Measurements from ENCODE around the gene IFI30. TPM values are rescaled to one million over a fixed set of nuclear protein-coding genes. Genes with fewer than 3 reads are reported as not detected.

Gene IFI30
- total RNA-seq, 1 donor from 2014 or later, result not detected

DNA sequence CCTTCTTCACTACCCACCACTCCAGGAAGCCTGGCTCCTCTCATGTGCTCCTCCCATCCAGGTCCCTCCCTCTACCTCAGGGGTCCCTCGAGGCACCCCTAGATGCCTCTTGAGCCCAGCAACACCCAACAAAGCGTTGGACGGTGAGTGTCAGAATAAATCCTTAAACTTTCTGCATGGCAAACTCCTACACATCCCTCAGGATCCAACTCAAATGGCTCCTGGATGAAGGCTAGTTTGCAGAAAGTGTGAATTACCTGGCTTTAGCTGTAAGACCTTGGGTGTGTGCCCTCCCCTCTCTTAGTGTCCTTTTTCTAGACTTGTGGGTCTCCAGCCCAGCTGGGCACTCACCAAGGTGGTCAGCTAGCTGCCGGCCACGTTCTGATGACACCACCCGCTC is 24.8 kb downstream of the IFI30 start:
- no peak for TF ChIP-seq CTCF (IDR thresholded peaks at IDR 0.05; ENCODE audit: unreplicated experiment)
- Mint-ChIP-seq H3K9me3 (ENCODE audit: unreplicated experiment) (no peaks in the 10 kb centered on the region), H3K4me1 (ENCODE audit: unreplicated experiment) (peaks cover 13% of the 10 kb centered on the region), H3K4me3 (ENCODE audit: unreplicated experiment) (no peak overlapping the region), H3K27ac (ENCODE audit: unreplicated experiment) (no peak overlapping the region), H3K27me3 (ENCODE audit: unreplicated experiment) (peaks cover 11% of the 10 kb centered on the region), H3K36me3 (ENCODE audit: low read depth, unreplicated experiment) (peaks cover 10% of the 10 kb centered on the region)
- no peak for DNase-seq (ENCODE audit: low spot score)

GRCh38 chr19:18202397-18202777 is 28.8 kb downstream of the IFI30 start:
- Mint-ChIP-seq H3K9me3 (ENCODE audit: unreplicated experiment) (no peaks in the 10 kb centered on the region), H3K36me3 (ENCODE audit: low read depth, unreplicated experiment) (peaks cover 10% of the 10 kb centered on the region), H3K27me3 (ENCODE audit: unreplicated experiment) (peaks cover 14% of the 10 kb centered on the region), H3K27ac (ENCODE audit: unreplicated experiment) (no peak overlapping the region), H3K4me1 (ENCODE audit: unreplicated experiment) (peaks cover 4% of the 10 kb centered on the region), H3K4me3 (ENCODE audit: unreplicated experiment) (peak overlapping the region; percentile 71)
- DNase-seq (ENCODE audit: low spot score), result no peak
- TF ChIP-seq CTCF (IDR thresholded peaks at IDR 0.05; ENCODE audit: unreplicated experiment), result no peak

GRCh38 chr19:18202778-18203407 is 29.3 kb downstream of the IFI30 start:
- Mint-ChIP-seq H3K27ac (ENCODE audit: unreplicated experiment) (no peak overlapping the region), H3K4me1 (ENCODE audit: unreplicated experiment) (peaks cover 4% of the 10 kb centered on the region), H3K4me3 (ENCODE audit: unreplicated experiment) (peak overlapping the region; percentile 94), H3K36me3 (ENCODE audit: low read depth, unreplicated experiment) (peaks cover 10% of the 10 kb centered on the region), H3K27me3 (ENCODE audit: unreplicated experiment) (peaks cover 13% of the 10 kb centered on the region), H3K9me3 (ENCODE audit: unreplicated experiment) (no peaks in the 10 kb centered on the region)
- peak; percentile 31 for DNase-seq (ENCODE audit: low spot score)
- peak; percentile 27 for TF ChIP-seq CTCF (IDR thresholded peaks at IDR 0.05; ENCODE audit: unreplicated experiment)

DNA sequence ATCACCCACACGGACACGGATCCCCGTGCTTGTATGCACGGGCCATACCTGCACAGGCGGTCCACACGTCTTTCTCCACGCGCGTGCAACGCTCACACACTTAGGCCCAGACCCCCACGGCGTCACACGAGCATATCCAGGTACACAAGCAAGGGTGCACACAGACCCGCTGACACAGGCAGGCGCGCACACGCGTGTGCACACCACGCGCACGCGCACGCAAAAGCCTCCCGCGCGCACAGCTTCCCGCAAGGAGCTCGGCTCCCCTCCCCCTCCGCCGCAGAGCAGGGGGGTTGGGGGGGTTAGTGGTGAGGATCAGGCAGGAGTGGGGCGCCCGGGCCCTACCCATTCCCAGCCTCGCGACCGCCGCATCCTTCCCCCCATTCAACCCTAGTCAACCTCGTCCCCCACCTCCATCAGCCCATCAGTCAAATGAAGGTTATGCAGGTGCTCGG is 29.8 kb downstream of the IFI30 start:
- peak; percentile 18 for DNase-seq (ENCODE audit: low spot score)
- TF ChIP-seq CTCF (IDR thresholded peaks at IDR 0.05; ENCODE audit: unreplicated experiment), result no peak
- H3K27ac Mint-ChIP-seq (ENCODE audit: unreplicated experiment), result no peak overlapping the region
- H3K9me3 Mint-ChIP-seq (ENCODE audit: unreplicated experiment), result no peaks in the 10 kb centered on the region
- peaks cover 4% of the 10 kb centered on the region for H3K4me1 Mint-ChIP-seq (ENCODE audit: unreplicated experiment)
- H3K36me3 Mint-ChIP-seq (ENCODE audit: low read depth, unreplicated experiment), result peaks cover 10% of the 10 kb centered on the region
- H3K27me3 Mint-ChIP-seq (ENCODE audit: unreplicated experiment), result peaks cover 10% of the 10 kb centered on the region
- peak overlapping the region; percentile 94 for H3K4me3 Mint-ChIP-seq (ENCODE audit: unreplicated experiment)

GRCh38 chr19:18203863-18204393 is 30.3 kb downstream of the IFI30 start, which contains the start of gene RAB3A:
TSS of gene RAB3A (minus strand) at chr19:18204042. CDS start at chr19:18202740, 1,302 bp downstream.
- Mint-ChIP-seq H3K9me3 (ENCODE audit: unreplicated experiment) (no peaks in the 10 kb centered on the region), H3K4me3 (ENCODE audit: unreplicated experiment) (peak within 1 kb of the TSS; percentile 94), H3K4me1 (ENCODE audit: unreplicated experiment) (peaks cover 4% of the 10 kb centered on the region), H3K27ac (ENCODE audit: unreplicated experiment) (peak within 1 kb of the TSS; percentile 94), H3K27me3 (ENCODE audit: unreplicated experiment) (peaks cover 10% of the 10 kb centered on the region), H3K36me3 (ENCODE audit: low read depth, unreplicated experiment) (peaks cover 10% of the 10 kb centered on the region)
- peak; percentile 99 for DNase-seq (ENCODE audit: low spot score)
- TF ChIP-seq CTCF (IDR thresholded peaks at IDR 0.05; ENCODE audit: unreplicated experiment), result no peak

All from endothelial cell (in vitro differentiated cells).